Fibroblast of villous mesenchyme (primary cell): ENCODE results near the gene SPINK1. TPM values are rescaled to one million over a fixed set of nuclear protein-coding genes. Genes with fewer than 3 reads are reported as not detected.
"Not testable (repeated sequence)": the region's sequence is repeated elsewhere in the genome, so short reads cannot be mapped to it uniquely, and the experiment has no call there.

Source experiments
- DNase-seq: peaks from one replicate; pipeline ENCODE4 v3.0.0-alpha.2; 2010; ENCODE audit warnings: low read depth
- H3K4me3 ChIP-seq: 2 replicates; pipeline ENCODE4 v1.5.1; 2011; ENCODE audit warnings: low read depth, mild to moderate bottlenecking, low read length
- total RNA-seq: library from RNA; depleted of rRNA; stranded (reverse); fragments of >200 nt; gene quantifications from 2 replicates; pipeline ENCODE4 v1.2.3, GENCODE V29; 2012
- TF ChIP-seq, protein P1 (sequence below): IDR thresholded peaks from 2 replicates; pipeline ENCODE4 v1.5.1; 2012; ENCODE audit warnings: low read depth, mild to moderate bottlenecking, low read length; ENCODE audit not compliant: insufficient read depth

The SPINK1 gene
- total RNA-seq, 1 donor = not detected

DNA sequence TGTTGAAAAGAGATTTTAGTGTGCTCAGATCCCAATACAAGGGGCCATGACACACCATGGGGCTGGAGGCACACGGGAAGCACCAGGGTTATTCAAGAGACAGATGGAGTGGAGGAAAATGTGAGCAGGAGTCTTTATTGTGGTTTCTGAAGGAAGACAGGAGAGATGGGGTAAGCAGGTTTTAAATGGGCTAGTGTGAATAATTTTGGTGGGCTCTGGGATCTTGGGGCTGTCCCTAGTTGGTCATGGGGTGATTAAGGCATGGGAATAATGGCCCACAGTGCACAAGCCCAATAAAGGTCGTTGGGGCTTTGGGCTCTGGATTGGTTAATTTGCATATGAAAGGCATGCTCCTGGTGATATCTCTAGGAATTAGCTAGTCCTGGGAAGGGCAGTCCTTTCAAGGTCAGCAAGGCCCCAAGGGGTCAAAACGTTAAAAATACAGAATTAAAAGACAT lies 43.5 kb upstream of the SPINK1 start:
- H3K4me3 ChIP-seq = no peak overlapping the region
- TF ChIP-seq, protein P1, sequence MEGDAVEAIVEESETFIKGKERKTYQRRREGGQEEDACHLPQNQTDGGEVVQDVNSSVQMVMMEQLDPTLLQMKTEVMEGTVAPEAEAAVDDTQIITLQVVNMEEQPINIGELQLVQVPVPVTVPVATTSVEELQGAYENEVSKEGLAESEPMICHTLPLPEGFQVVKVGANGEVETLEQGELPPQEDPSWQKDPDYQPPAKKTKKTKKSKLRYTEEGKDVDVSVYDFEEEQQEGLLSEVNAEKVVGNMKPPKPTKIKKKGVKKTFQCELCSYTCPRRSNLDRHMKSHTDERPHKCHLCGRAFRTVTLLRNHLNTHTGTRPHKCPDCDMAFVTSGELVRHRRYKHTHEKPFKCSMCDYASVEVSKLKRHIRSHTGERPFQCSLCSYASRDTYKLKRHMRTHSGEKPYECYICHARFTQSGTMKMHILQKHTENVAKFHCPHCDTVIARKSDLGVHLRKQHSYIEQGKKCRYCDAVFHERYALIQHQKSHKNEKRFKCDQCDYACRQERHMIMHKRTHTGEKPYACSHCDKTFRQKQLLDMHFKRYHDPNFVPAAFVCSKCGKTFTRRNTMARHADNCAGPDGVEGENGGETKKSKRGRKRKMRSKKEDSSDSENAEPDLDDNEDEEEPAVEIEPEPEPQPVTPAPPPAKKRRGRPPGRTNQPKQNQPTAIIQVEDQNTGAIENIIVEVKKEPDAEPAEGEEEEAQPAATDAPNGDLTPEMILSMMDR = no peak
- DNase-seq = no peak

DNA sequence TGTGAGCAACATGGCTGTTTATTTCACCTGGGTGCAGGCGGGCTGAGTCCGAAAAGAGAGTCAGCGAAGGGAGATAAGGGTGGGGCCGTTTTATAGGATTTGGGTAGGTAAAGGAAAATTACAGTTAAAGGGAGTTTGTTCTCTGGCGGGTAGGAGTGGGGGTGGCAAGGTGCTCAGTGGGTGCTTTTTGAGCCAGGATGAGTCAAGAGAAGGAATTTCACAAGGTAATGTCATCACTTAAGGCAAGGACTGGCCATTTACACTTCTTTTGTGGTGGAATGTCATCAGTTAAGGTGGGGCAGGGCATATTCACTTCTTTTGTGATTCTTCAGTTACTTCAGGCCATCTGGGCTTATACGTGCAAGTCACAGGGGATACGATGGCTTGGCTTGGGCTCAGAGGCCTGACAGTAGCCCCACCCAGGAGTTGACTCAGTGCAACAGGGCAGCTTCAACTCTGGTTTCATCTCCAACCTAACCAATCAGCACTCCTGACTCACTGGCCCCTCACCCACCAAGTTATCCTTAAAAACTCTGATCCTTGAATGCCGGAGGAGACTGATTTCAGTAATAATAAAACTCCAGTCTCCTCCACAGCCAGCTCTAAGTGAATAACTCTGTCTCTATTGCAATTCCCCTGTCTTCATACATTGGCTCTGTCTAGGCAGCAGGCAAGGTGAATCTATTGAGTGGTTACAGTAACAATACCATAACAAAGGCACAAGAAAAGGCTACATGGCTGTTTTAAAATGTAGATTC lies 42.8 kb upstream of the SPINK1 start:
- H3K4me3 ChIP-seq = not testable (repeated sequence)

DNA sequence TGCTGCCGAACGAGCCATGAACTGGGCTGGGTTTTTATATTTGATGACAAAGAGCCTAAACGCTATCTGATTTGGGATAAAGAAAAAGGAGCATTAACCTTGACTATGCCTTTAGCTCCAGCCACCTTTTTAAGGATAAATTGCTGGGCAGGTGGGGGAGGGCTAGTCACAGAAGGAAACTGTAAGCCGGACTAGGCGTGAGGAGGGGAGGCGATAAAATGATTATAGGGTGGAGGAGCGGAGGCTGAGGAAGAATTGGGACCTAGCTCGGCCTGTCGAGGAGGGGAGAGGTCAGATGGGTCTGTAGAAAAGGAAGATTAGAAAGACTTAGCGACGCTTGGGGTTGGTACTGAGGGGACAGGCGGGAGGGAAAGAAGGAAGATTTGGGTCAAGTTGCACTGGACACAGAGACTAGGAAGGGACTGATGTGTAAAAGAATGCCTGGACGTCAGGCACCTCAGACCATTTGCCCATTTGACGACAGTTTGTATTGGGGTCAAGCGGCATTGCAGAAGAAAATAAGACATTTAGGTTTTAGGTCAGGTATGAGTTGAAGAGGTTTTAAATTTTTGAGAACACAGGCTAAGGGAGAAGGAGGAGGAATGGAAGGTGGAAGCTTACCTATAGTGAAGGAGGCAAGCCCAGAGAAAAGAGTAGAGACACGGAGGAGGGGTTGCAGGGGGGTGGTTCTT lies 41.4 kb upstream of the SPINK1 start:
- H3K4me3 ChIP-seq = not testable (repeated sequence)

More for the DNA sequence above, 42.8 kb upstream of the SPINK1 start:
- DNase-seq = not testable (repeated sequence)

DNA sequence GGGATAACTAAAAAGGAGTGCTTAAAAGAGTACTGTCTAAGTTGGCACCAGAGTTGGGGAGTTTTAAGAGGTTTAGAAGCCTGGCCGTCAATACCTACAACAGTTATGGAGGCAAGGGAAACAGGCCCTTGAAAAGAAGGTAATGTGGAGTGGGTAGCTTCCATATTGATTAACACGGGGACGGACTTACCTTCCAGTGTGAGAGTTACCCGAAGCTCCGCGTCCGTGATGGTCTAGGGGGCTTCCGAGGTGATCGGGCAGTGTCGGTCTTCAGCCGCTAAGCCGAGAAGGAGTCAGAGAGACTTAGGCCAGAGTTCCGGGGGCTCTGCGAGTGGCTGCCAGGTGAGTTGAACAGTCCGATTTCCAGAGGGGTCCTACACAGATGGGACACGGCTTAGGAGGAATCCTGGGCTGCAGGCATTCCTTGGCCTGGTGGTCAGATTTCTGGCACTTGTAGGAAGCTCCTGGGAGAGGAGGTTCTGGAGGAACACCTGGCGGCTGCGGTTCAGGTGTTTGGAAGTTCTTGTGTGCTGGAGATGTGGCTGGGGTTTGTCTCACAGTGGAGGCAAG lies 40.6 kb upstream of the SPINK1 start:
- not testable (repeated sequence) for DNase-seq, H3K4me3 ChIP-seq

More for the DNA sequence above, 41.4 kb upstream of the SPINK1 start:
- DNase-seq = not testable (repeated sequence)

DNA sequence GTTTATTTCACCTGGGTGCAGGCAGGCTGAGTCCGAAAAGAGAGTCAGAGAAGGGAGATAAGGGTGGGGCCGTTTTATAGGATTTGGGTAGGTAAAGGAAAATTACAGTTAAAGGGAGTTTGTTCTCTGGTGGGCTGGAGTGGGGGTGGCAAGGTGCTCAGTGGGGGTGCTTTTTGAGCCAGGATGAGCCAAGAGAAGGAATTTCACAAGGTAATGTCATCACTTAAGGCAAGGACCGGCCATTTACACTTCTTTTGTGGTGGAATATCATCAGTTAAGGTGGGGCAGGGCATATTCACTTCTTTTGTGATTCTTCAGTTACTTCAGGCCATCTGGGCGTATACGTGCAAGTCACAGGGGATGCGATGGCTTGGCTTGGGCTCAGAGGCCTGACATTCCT lies 38.4 kb upstream of the SPINK1 start:
- not testable (repeated sequence) for H3K4me3 ChIP-seq, DNase-seq

DNA sequence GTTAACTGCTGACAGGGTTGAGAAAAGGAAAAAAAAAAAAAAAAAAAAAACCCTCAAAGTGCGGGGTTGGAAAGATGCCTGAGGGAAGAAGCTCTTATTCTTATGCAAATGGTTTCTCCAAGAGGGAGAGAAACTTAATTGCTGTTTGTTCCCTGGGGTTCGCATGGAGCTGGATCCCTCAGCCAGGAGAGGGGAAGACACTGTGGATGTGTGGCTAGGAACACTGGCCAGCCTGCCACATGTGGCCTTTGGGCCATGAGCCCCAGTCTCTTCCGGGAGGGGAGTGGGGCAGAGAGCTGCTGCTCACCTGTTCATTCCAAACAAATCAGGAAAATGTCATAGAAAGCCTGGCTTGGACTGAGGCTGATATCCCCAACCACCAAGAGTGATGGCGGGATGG lies 37.6 kb upstream of the SPINK1 start:
- no peak for DNase-seq
- H3K4me3 ChIP-seq = no peak overlapping the region
- TF ChIP-seq, protein P1 = no peak

DNA sequence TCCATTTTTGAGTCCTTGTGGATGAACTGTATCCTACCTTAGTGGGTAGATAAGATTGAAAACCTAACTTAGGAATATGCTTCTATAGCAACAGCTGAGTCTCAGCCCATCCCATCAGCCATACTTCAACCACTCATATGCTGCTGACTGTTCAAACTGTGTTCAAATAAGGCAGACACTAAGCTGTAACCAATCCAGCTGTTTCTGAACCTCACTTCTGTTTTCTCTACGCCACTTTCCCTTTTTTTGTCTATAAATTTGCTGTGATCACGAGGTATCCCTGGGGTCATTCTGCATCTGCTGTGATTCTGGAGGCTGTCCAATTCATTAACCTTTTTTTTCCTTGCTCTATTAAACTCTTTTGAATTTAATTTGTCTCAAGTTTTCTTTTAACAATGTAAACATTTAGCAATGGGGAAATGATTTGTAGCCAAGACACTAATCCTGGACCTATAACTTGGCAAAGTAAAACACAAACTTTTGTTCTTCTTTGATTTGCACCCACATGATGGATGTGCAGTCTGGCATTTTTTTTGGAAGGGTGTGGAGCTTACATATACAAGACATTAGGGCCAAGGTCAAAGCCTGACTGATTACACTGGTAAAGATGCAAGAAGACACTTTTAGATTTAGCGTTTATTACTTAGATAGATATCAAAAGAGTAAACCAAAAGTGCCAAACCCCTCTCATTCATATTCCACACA lies 32.1 kb upstream of the SPINK1 start:
- TF ChIP-seq, protein P1 = no peak
- no peak for DNase-seq

DNA sequence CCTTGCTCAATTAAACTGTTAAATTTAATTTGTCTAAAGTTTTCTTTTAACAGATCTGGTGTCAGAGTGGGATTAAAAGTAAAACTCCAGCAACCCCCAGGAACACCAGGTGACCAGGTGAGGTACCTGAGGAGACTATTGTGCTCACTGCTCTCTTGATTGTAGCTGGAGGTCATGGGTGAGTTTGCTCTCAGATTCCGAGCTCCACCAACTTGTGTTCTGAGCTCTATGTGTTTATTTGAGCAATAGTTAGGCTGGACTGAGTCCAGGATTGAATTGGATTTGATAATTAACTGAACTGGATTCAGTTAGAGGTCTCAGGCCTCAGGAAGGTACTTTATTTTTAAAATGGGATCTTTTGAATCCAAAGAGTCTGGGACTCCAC lies 29.2 kb upstream of the SPINK1 start:
- H3K4me3 ChIP-seq = no peak overlapping the region
- DNase-seq = no peak
- TF ChIP-seq, protein P1 = no peak

More for the DNA sequence above, 32.1 kb upstream of the SPINK1 start:
- H3K4me3 ChIP-seq = no peak overlapping the region
